ENCODE data around the gene DSCAM. TPM values are rescaled to one million over a fixed set of nuclear protein-coding genes. Genes with fewer than 3 reads are reported as not detected.

DSCAM gene
- total and polyA plus RNA-seq, 2 experiments from 2014 or later = 0.07 TPM; not detected in 1

GRCh38 chr21:40276001-40276400, 571.0 kb downstream of the DSCAM start:
- H3K36me3 Mint-ChIP-seq (ENCODE audit: low read depth) = peaks cover 7% of the 10 kb centered on the region; the same call in 2 of the 3 replicates
- no peak for ATAC-seq

More at GRCh38 chr21:40276001-40276400, 571.0 kb downstream of the DSCAM start:
- Mint-ChIP-seq H3K9me3 (peaks cover 79% of the 10 kb centered on the region), H3K4me1 (peaks cover 10% of the 10 kb centered on the region), H3K27ac (no peak overlapping the region), H3K4me3 (no peak overlapping the region), H3K27me3 (ENCODE audit: insufficient read depth, low read depth, poor library complexity) (peaks cover 4% of the 10 kb centered on the region)
- no peaks in the 10 kb centered on the region for H3F3A ChIP-seq (replicated peaks; ENCODE audit: low read depth)
- H3K27ac ChIP-seq (ENCODE audit: low read depth) = no peak overlapping the region
- TF ChIP-seq EZH2 (IDR thresholded peaks at IDR 0.05; ENCODE audit: low read depth, unreplicated experiment) = no peak
- no peak for TF ChIP-seq NANOG (IDR thresholded peaks at IDR 0.05; ENCODE audit: borderline replicate concordance)
- no peak for TF ChIP-seq REST (IDR thresholded peaks at IDR 0.05; ENCODE audit: unreplicated experiment)
- no peak for TF ChIP-seq CTCF (conservative IDR thresholded peaks at IDR 0.05; ENCODE audit: low read depth in 2 of 2)
- no peak for TF ChIP-seq ZNF114 (CRISPR knock-in tag; IDR thresholded peaks at IDR 0.05)
- TF ChIP-seq STAT1 (IDR thresholded peaks at IDR 0.05; ENCODE audit: unreplicated experiment) = no peak
- no peak for TF ChIP-seq ZNF331 (CRISPR knock-in tag; IDR thresholded peaks at IDR 0.05; ENCODE audit: low read depth)
- TF ChIP-seq ZNF462 (CRISPR knock-in tag; IDR thresholded peaks at IDR 0.05) = no peak
- no peak for TF ChIP-seq EZH2phosphoT487 (IDR thresholded peaks at IDR 0.05; ENCODE audit: unreplicated experiment)
- TF ChIP-seq POLR2AphosphoS5 (IDR thresholded peaks at IDR 0.05; ENCODE audit: low read depth) = no peak
- TF ChIP-seq, protein P1, sequence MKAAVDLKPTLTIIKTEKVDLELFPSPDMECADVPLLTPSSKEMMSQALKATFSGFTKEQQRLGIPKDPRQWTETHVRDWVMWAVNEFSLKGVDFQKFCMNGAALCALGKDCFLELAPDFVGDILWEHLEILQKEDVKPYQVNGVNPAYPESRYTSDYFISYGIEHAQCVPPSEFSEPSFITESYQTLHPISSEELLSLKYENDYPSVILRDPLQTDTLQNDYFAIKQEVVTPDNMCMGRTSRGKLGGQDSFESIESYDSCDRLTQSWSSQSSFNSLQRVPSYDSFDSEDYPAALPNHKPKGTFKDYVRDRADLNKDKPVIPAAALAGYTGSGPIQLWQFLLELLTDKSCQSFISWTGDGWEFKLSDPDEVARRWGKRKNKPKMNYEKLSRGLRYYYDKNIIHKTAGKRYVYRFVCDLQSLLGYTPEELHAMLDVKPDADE (IDR thresholded peaks at IDR 0.05) = no peak
- no peak for DNase-seq (ENCODE audit: low spot score)
- H3K4me2 ChIP-seq = no peak overlapping the region
- H3K4me3 ChIP-seq = no peak overlapping the region
- H3K36me3 ChIP-seq (ENCODE audit: insufficient read depth) = peaks cover 7% of the 10 kb centered on the region; the same call in 1 of the 2 replicates
- H4K20me1 ChIP-seq (replicated peaks; ENCODE audit: insufficient read depth) = no peaks in the 10 kb centered on the region
- H3K79me2 ChIP-seq (replicated peaks; ENCODE audit: insufficient read depth) = no peaks in the 10 kb centered on the region
- H2AFZ ChIP-seq = no peak overlapping the region
- 0 out of 2 replicates have a peak, but pooled peaks cover 4% of the 10 kb centered on the region for H3K9me2 ChIP-seq (ENCODE audit: insufficient read depth)
- no peaks in the 10 kb centered on the region for H3K27me3 ChIP-seq (ENCODE audit: insufficient read depth)
- H3K4me1 ChIP-seq (ENCODE audit: insufficient read depth) = no peaks in the 10 kb centered on the region; the same call in 1 of the 2 replicates

Data from GM23338 (cell line).